WTC11 (cell line): ENCODE results near the gene CTNNA3. TPM values are rescaled to one million over a fixed set of nuclear protein-coding genes. Genes with fewer than 3 reads are reported as not detected.

Source experiments
- ATAC-seq: fragments of 200-7000 bp; cut with Tn5 transposase; 2 replicates; pipeline ENCODE4 v1.10.0; 2021; ENCODE audit warnings: mild to moderate bottlenecking, moderate library complexity
- CTCF ChIA-PET: fragments of 300-600 bp; sonication (Branson Sonifier 250); formaldehyde crosslinking; loops from one replicate; lab custom pipeline; 2021; ENCODE audit warnings: antibody characterized with exemption; lab: Charles Lee
- POLR2A ChIA-PET: fragments of 350-600 bp; sonication (Branson Sonifier 250); formaldehyde crosslinking; loops from one replicate; lab custom pipeline; 2021; ENCODE audit warnings: antibody characterized with exemption; lab: Charles Lee
- DNase-seq: peaks from one replicate; pipeline ENCODE4 v3.0.0; 2021; ENCODE audit warnings: low spot score
- H3K27ac Mint-ChIP-seq: 2 replicates; pipeline ENCODE4 v1.8.0; 2021; ENCODE audit warnings: mixed read lengths
- H3K27me3 Mint-ChIP-seq: 2 replicates; pipeline ENCODE4 v1.8.0; 2021; ENCODE audit warnings: low read depth, mild to moderate bottlenecking, moderate library complexity, mixed read lengths
- H3K36me3 Mint-ChIP-seq: 2 replicates; pipeline ENCODE4 v1.8.0; 2021; ENCODE audit warnings: mixed read lengths
- H3K4me1 Mint-ChIP-seq: 2 replicates; pipeline ENCODE4 v1.8.0; 2022; ENCODE audit warnings: mixed read lengths
- H3K4me3 Mint-ChIP-seq: 2 replicates; pipeline ENCODE4 v1.8.0; 2021; ENCODE audit warnings: mild to moderate bottlenecking, moderate library complexity, mixed read lengths
- H3K9me3 Mint-ChIP-seq: 2 replicates; pipeline ENCODE4 v1.8.0; 2021; ENCODE audit warnings: mixed read lengths
- ATF1 ChIP-seq: sonication (generic); formaldehyde crosslinking; IDR thresholded peaks from 2 replicates; pipeline ENCODE4 v1.8.1; 2023; ENCODE audit warnings: mild to moderate bottlenecking, moderate library complexity, missing genetic modification reagents
- CREM ChIP-seq: sonication (generic); formaldehyde crosslinking; IDR thresholded peaks from 2 replicates; pipeline ENCODE4 v1.8.1; 2022; ENCODE audit warnings: mild to moderate bottlenecking, missing genetic modification reagents, moderate library complexity
- E2F4 ChIP-seq: sonication (generic); formaldehyde crosslinking; IDR thresholded peaks from 2 replicates; pipeline ENCODE4 v1.8.1; 2022; ENCODE audit warnings: low read depth, mild to moderate bottlenecking, moderate library complexity, missing genetic modification reagents, borderline replicate concordance
- ERG ChIP-seq: fragments of 250-450 bp; sonication (Bioruptor Pico); IDR thresholded peaks from 2 replicates; pipeline ENCODE4 v1.8.0; 2021; ENCODE audit warnings: mild to moderate bottlenecking
- FOXP4 ChIP-seq: sonication (generic); formaldehyde crosslinking; IDR thresholded peaks from 2 replicates; pipeline ENCODE4 v1.8.0; 2022; ENCODE audit warnings: mild to moderate bottlenecking, missing genetic modification reagents
- GABPB1 ChIP-seq: sonication (generic); formaldehyde crosslinking; IDR thresholded peaks from 2 replicates; pipeline ENCODE4 v1.8.1; 2023; ENCODE audit warnings: mild to moderate bottlenecking, missing genetic modification reagents
- NR2C2 ChIP-seq: sonication (generic); formaldehyde crosslinking; IDR thresholded peaks from 2 replicates; pipeline ENCODE4 v1.8.0; 2022; ENCODE audit warnings: mild to moderate bottlenecking, missing genetic modification reagents
- PRDM15 ChIP-seq: sonication (generic); formaldehyde crosslinking; IDR thresholded peaks from 2 replicates; pipeline ENCODE4 v1.8.0; 2022; ENCODE audit warnings: missing genetic modification reagents
- SOX15 ChIP-seq: fragments of 250-450 bp; sonication (Bioruptor Pico); IDR thresholded peaks from 2 replicates; pipeline ENCODE4 v1.9.0; 2021; ENCODE audit warnings: mild to moderate bottlenecking
- TEAD1 ChIP-seq: sonication (generic); formaldehyde crosslinking; IDR thresholded peaks from 2 replicates; pipeline ENCODE4 v1.8.0; 2022; ENCODE audit warnings: mild to moderate bottlenecking, missing genetic modification reagents
- ZMAT4 ChIP-seq: fragments of 250-450 bp; sonication (Bioruptor Pico); IDR thresholded peaks from 2 replicates; pipeline ENCODE4 v1.9.0; 2021; ENCODE audit warnings: mild to moderate bottlenecking
- ZNF121 ChIP-seq: sonication (generic); formaldehyde crosslinking; IDR thresholded peaks from 2 replicates; pipeline ENCODE4 v1.8.0; 2023; ENCODE audit warnings: missing genetic modification reagents
- ZNF219 ChIP-seq: sonication (generic); formaldehyde crosslinking; IDR thresholded peaks from 2 replicates; pipeline ENCODE4 v1.8.0; 2023; ENCODE audit warnings: missing genetic modification reagents, mild to moderate bottlenecking, borderline replicate concordance
- ZNF281 ChIP-seq: sonication (generic); formaldehyde crosslinking; IDR thresholded peaks from 2 replicates; pipeline ENCODE4 v1.8.0; 2023; ENCODE audit warnings: mild to moderate bottlenecking, missing genetic modification reagents
- ZNF317 ChIP-seq: sonication (generic); formaldehyde crosslinking; IDR thresholded peaks from 2 replicates; pipeline ENCODE4 v1.8.1; 2023; ENCODE audit warnings: low read depth, mild to moderate bottlenecking, moderate library complexity, missing genetic modification reagents, borderline replicate concordance
- ZNF425 ChIP-seq: fragments of 250-450 bp; sonication (Bioruptor Pico); conservative IDR thresholded peaks from 2 replicates; pipeline ENCODE4 v1.9.0; 2021; ENCODE audit warnings: mild to moderate bottlenecking
- ZNF671 ChIP-seq: fragments of 250-450 bp; sonication (Bioruptor Pico); IDR thresholded peaks from 2 replicates; pipeline ENCODE4 v1.8.0; 2021; ENCODE audit warnings: mild to moderate bottlenecking
- total RNA-seq: library from RNA; stranded (reverse); gene quantifications from 3 replicates; pipeline ENCODE4 v1.2.3, GENCODE V29; 2021
- TF ChIP-seq, protein P1 (sequence below): fragments of 200-600 bp; IDR thresholded peaks from 2 replicates; pipeline ENCODE4 v1.8.0; 2022; ENCODE audit warnings: antibody characterized with exemption
- TF ChIP-seq, protein P2 (sequence below): sonication (generic); formaldehyde crosslinking; IDR thresholded peaks from 2 replicates; pipeline ENCODE4 v1.8.1; 2022; ENCODE audit warnings: mild to moderate bottlenecking, moderate library complexity, missing genetic modification reagents

CTNNA3 gene
- total RNA-seq, 1 experiment from 2014 or later, result 6.1 TPM

GRCh38 chr10:66772548-66773471 is 923.2 kb downstream of the CTNNA3 start:
- no peaks in the 10 kb centered on the region for H3K36me3 Mint-ChIP-seq
- no peak overlapping the region for H3K4me3 Mint-ChIP-seq
- H3K4me1 Mint-ChIP-seq, result no peaks in the 10 kb centered on the region
- ChIA-PET POLR2A (no interaction called here), CTCF (no interaction called here)
- DNase-seq (no peak), ATAC-seq (no peak)
- TF ChIP-seq E2F4 (CRISPR knock-in tag) (no peak), TEAD1 (CRISPR knock-in tag) (no peak), SOX15 (no peak), NR2C2 (CRISPR knock-in tag) (no peak), ZNF425 (no peak), ZNF317 (CRISPR knock-in tag) (no peak), GABPB1 (CRISPR knock-in tag) (no peak), FOXP4 (CRISPR knock-in tag) (no peak), ZMAT4 (CRISPR knock-in tag) (no peak), ZNF281 (no peak), ERG (CRISPR knock-in tag) (no peak), CREM (CRISPR knock-in tag) (no peak), ZNF121 (CRISPR knock-in tag) (no peak), ZNF219 (CRISPR knock-in tag) (no peak), ZNF671 (CRISPR knock-in tag) (no peak), ATF1 (CRISPR knock-in tag) (no peak), PRDM15 (no peak)
- TF ChIP-seq, protein P1, sequence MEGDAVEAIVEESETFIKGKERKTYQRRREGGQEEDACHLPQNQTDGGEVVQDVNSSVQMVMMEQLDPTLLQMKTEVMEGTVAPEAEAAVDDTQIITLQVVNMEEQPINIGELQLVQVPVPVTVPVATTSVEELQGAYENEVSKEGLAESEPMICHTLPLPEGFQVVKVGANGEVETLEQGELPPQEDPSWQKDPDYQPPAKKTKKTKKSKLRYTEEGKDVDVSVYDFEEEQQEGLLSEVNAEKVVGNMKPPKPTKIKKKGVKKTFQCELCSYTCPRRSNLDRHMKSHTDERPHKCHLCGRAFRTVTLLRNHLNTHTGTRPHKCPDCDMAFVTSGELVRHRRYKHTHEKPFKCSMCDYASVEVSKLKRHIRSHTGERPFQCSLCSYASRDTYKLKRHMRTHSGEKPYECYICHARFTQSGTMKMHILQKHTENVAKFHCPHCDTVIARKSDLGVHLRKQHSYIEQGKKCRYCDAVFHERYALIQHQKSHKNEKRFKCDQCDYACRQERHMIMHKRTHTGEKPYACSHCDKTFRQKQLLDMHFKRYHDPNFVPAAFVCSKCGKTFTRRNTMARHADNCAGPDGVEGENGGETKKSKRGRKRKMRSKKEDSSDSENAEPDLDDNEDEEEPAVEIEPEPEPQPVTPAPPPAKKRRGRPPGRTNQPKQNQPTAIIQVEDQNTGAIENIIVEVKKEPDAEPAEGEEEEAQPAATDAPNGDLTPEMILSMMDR, result no peak
- TF ChIP-seq, protein P2, sequence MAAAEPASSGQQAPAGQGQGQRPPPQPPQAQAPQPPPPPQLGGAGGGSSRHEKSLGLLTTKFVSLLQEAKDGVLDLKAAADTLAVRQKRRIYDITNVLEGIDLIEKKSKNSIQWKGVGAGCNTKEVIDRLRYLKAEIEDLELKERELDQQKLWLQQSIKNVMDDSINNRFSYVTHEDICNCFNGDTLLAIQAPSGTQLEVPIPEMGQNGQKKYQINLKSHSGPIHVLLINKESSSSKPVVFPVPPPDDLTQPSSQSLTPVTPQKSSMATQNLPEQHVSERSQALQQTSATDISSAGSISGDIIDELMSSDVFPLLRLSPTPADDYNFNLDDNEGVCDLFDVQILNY (CRISPR knock-in tag), result no peak
- no peaks in the 10 kb centered on the region for H3K9me3 Mint-ChIP-seq
- H3K27ac Mint-ChIP-seq, result no peak overlapping the region
- no peaks in the 10 kb centered on the region for H3K27me3 Mint-ChIP-seq
